K562 (cell line): ENCODE results near the gene PNPLA1. TPM values are rescaled to one million over a fixed set of nuclear protein-coding genes. Genes with fewer than 3 reads are reported as not detected.

Experiments used
- ATAC-seq: fragments of 200-7000 bp; cut with Tn5 transposase; 3 replicates; pipeline ENCODE4 v1.9.1; 2020; ENCODE audit warnings: moderate library complexity
- BruUV-seq: library from RNA; stranded (reverse); fragments of 400-500 nt; replicated peaks from 2 replicates; lab custom pipeline; 2021; lab: Mats Ljungman, UMichigan
- CTCF ChIA-PET: fragments of 300-600 bp; formaldehyde crosslinking; extraction: SDS; loops from one replicate; lab custom pipeline; 2021; ENCODE audit warnings: low intra/inter-chr PET ratio; lab: Yijun Ruan, JAX
- POLR2A ChIA-PET: fragments of 300-600, 350-650 bp; sonication (Branson Sonifier 250); formaldehyde crosslinking; extraction: SDS; loops from one replicate; lab custom pipeline; 2021; ENCODE audit warnings: antibody characterized with exemption, inconsistent platforms; lab: Yijun Ruan, JAX
- DNase-seq, 4 experiments: peaks; one replicate each; pipeline versions ENCODE4 v3.0.0 to v3.0.0-alpha.2; 2011 to 2018; ENCODE audit warnings: low spot score in 3 of 4, mixed read lengths in 3 of 4; ENCODE audit errors: extremely low read depth in 1 of 4
- FAIRE-seq: peaks from 2 replicates; lab custom pipeline; 2011; peaks lifted over from hg19 to GRCh38; lab: Jason Lieb, UNC
- H2AFZ ChIP-seq: 2 replicates; pipeline ENCODE4 v1.6.0; 2011; ENCODE audit warnings: low read depth, low read length, control low read depth, inconsistent platforms
- H3K27ac ChIP-seq: fragments of 200-600 bp; 3 replicates; pipeline ENCODE4 v1.8.0; 2011; ENCODE audit warnings: low read depth, mild to moderate bottlenecking, control low read depth, inconsistent platforms, low read length, moderate library complexity, mixed read lengths; ENCODE audit errors: extremely low read depth
- H3K27me3 ChIP-seq, 2 experiments: fragments of 300-600 bp in 1 of 2; 2 replicates in 1 of 2; 3 replicates in 1 of 2; pipeline versions ENCODE4 v1.6.0 to v1.8.0; 2011; ENCODE audit warnings: inconsistent platforms in 2 of 2, low read length in 2 of 2, mild to moderate bottlenecking in 1 of 2, mixed read lengths in 1 of 2, moderate library complexity in 1 of 2; ENCODE audit not compliant: control insufficient read depth in 2 of 2, insufficient read depth in 2 of 2
- H3K36me3 ChIP-seq: fragments of 300-600 bp; 3 replicates; pipeline ENCODE4 v1.8.0; 2011; ENCODE audit warnings: mild to moderate bottlenecking, low read length, inconsistent platforms; ENCODE audit not compliant: control insufficient read depth, insufficient read depth
- H3K4me1 ChIP-seq, 2 experiments: fragments of 200-600 bp in 1 of 2; replicated peaks in 1 of 2; 2 replicates in 1 of 2; 3 replicates in 1 of 2; pipeline versions ENCODE4 v1.5.1 to v1.8.0; 2011; ENCODE audit warnings: inconsistent platforms in 2 of 2, low read length in 2 of 2, mild to moderate bottlenecking in 1 of 2, mixed read lengths in 1 of 2, moderate library complexity in 1 of 2; ENCODE audit not compliant: control insufficient read depth in 2 of 2, insufficient read depth in 2 of 2
- H3K4me2 ChIP-seq: 2 replicates; pipeline ENCODE4 v1.6.1; 2011; ENCODE audit warnings: low read length, control low read depth, inconsistent platforms, mixed read lengths; ENCODE audit not compliant: insufficient read depth
- H3K4me3 ChIP-seq: fragments of 200-600 bp; sonication (generic), shearing (Covaris generic); 2 replicates; pipeline ENCODE4 v1.5.1; 2016; ENCODE audit warnings: control low read depth, inconsistent platforms
- H3K79me2 ChIP-seq: fragments of 200-600 bp; 3 replicates; pipeline ENCODE4 v1.8.0; 2011; ENCODE audit warnings: low read length, inconsistent platforms; ENCODE audit not compliant: control insufficient read depth, insufficient read depth
- H3K9ac ChIP-seq, 2 experiments: 2 replicates each; pipeline versions ENCODE4 v1.6.0 to v1.6.1; 2011; ENCODE audit warnings: low read depth in 2 of 2, low read length in 2 of 2, control low read depth in 1 of 2, inconsistent platforms in 1 of 2, mild to moderate bottlenecking in 1 of 2, mixed read lengths in 1 of 2; ENCODE audit not compliant: insufficient read depth in 1 of 2
- H3K9me1 ChIP-seq: one replicate; pipeline ENCODE4 v1.6.0; 2011; ENCODE audit warnings: inconsistent platforms, mild to moderate bottlenecking, low read length, moderate library complexity; ENCODE audit not compliant: control insufficient read depth, insufficient read depth
- H3K9me3 ChIP-seq: replicated peaks from 2 replicates; pipeline ENCODE4 v1.5.1; 2011; ENCODE audit warnings: low read depth, low read length, inconsistent platforms; ENCODE audit not compliant: control insufficient read depth, insufficient read depth
- H4K20me1 ChIP-seq: replicated peaks from 2 replicates; pipeline ENCODE4 v1.6.1; 2011; ENCODE audit warnings: low read length, inconsistent platforms, mixed read lengths; ENCODE audit not compliant: control insufficient read depth, insufficient read depth
- CREM ChIP-seq: IDR thresholded peaks from 2 replicates; pipeline ENCODE4 v1.6.1; 2014; ENCODE audit warnings: antibody characterized with exemption, low read depth
- DACH1 ChIP-seq: fragments of 450-650 bp; IDR thresholded peaks from 2 replicates; pipeline ENCODE4 v1.6.1; 2018; ENCODE audit not compliant: partially characterized antibody
- DMBX1 ChIP-seq: fragments of 250-450 bp; sonication (Bioruptor Pico); IDR thresholded peaks from 2 replicates; pipeline ENCODE4 v1.8.0; 2022; ENCODE audit warnings: inconsistent platforms, mild to moderate bottlenecking, moderate library complexity, borderline replicate concordance
- EP300 ChIP-seq: IDR thresholded peaks from 2 replicates; pipeline ENCODE4 v1.6.1; 2012; ENCODE audit warnings: low read length, improper control_type of control experiment
- ETV1 ChIP-seq: fragments of 450-650 bp; conservative IDR thresholded peaks from 2 replicates; pipeline ENCODE4 v1.6.1; 2016; ENCODE audit warnings: missing genetic modification characterization, control low read depth, low read depth, missing compliant biosample characterization
- HDAC8 ChIP-seq: fragments of 450-650 bp; IDR thresholded peaks from 2 replicates; pipeline ENCODE4 v1.6.1; 2016; ENCODE audit warnings: mild to moderate bottlenecking, missing genetic modification characterization, moderate library complexity, missing compliant biosample characterization
- ILF3 ChIP-seq: fragments of 450-650 bp; IDR thresholded peaks from 2 replicates; pipeline ENCODE4 v1.6.1; 2018; ENCODE audit warnings: antibody characterized with exemption, mild to moderate bottlenecking, moderate library complexity, borderline replicate concordance
- MYNN ChIP-seq, 2 experiments: sonication (generic); formaldehyde crosslinking in 1 of 2; IDR thresholded peaks; 2 replicates each; pipeline versions ENCODE4 v1.5.0 to v1.6.1; 2016 to 2020; ENCODE audit warnings: antibody characterized with exemption in 1 of 2, missing genetic modification reagents in 1 of 2
- NELFE ChIP-seq: IDR thresholded peaks from 2 replicates; pipeline ENCODE4 v1.6.1; 2011; ENCODE audit warnings: mild to moderate bottlenecking; ENCODE audit not compliant: insufficient read depth, insufficient read length
- NR2C2 ChIP-seq, 2 experiments: fragments of 200-800 bp in 1 of 2; sonication (Bioruptor generic) in 1 of 2; sonication (generic) in 1 of 2; formaldehyde crosslinking in 1 of 2; IDR thresholded peaks; 2 replicates each; pipeline versions ENCODE4 v1.6.1 to v1.8.0; 2016 to 2022; ENCODE audit warnings: mild to moderate bottlenecking in 1 of 2, missing compliant biosample characterization in 1 of 2, missing genetic modification characterization in 1 of 2, missing genetic modification reagents in 1 of 2
- NR2F6 ChIP-seq: fragments of 450-650 bp; formaldehyde crosslinking; IDR thresholded peaks from 2 replicates; pipeline ENCODE4 v1.4.0; 2020; ENCODE audit warnings: mild to moderate bottlenecking
- PBX2 ChIP-seq, 2 experiments: IDR thresholded peaks in 1 of 2; conservative IDR thresholded peaks in 1 of 2; 2 replicates each; pipeline ENCODE4 v1.6.1; 2016; ENCODE audit warnings: low read depth in 2 of 2, mild to moderate bottlenecking in 1 of 2, missing compliant biosample characterization in 1 of 2, missing genetic modification characterization in 1 of 2, moderate library complexity in 1 of 2
- PTTG1 ChIP-seq: fragments of 450-650 bp; IDR thresholded peaks from 2 replicates; pipeline ENCODE4 v1.6.1; 2016; ENCODE audit warnings: low read depth, mild to moderate bottlenecking, missing genetic modification characterization, missing compliant biosample characterization
- SMARCA4 ChIP-seq: fragments of 450-650 bp; IDR thresholded peaks from 2 replicates; pipeline ENCODE4 v1.6.1; 2016
- TCF7L2 ChIP-seq: fragments of 150-350 bp; IDR thresholded peaks from 2 replicates; pipeline ENCODE4 v1.6.1; 2016; ENCODE audit warnings: low read depth, mild to moderate bottlenecking, low read length, moderate library complexity
- ZNF277 ChIP-seq: fragments of 250-450 bp; sonication (Bioruptor Pico); IDR thresholded peaks from 2 replicates; pipeline ENCODE4 v1.8.0; 2022; ENCODE audit warnings: inconsistent platforms, mild to moderate bottlenecking, moderate library complexity, borderline replicate concordance
- WGBS: fragments of 100-300 bp; shearing (Covaris generic); methylation state at CpG from one replicate; pipeline ENCODE4 v1.1.6; 2016; ENCODE audit warnings: low coverage, mixed read lengths; ENCODE audit not compliant: insufficient coverage; ENCODE audit errors: missing lambda C conversion rate; 5-methylcytosine and 5-hydroxymethylcytosine counted together
- in situ Hi-C: fragments of 300-500 bp; cut with MboI; formaldehyde crosslinking; loops from 4 replicates; pipeline ENCODE4 v1.15.0; 2018; ENCODE audit warnings: inconsistent platforms, mixed read lengths
- intact Hi-C: fragments of 100-400 bp; cut with micrococcal nuclease; formaldehyde crosslinking; loops from 2 replicates; pipeline ENCODE4 v1.14.2; 2022
- polyA plus RNA-seq, 8 experiments: library from polyadenylated mRNA; depleted of rRNA in 4 of 8; stranded (reverse) in 5 of 8; unstranded in 3 of 8; fragments of >200 nt; fragmentation: Nextera tagmentation in 2 of 8; fragmentation: Illumina TruSeq in 1 of 8; extraction: Ambion mirVana in 2 of 8; extraction: Trizol in 1 of 8; gene quantifications; 2 replicates each; pipeline versions ENCODE4 v1.2.1 to v1.2.3, GENCODE V29; 2011 to 2014; ENCODE audit warnings: inconsistent platforms in 1 of 8, missing spikeins in 1 of 8
- total RNA-seq, 7 experiments: library from RNA; depleted of rRNA in 6 of 7; stranded (reverse); fragments of >200 nt in 6 of 7; fragmentation: Illumina TruSeq in 2 of 7; extraction: Trizol in 2 of 7; gene quantifications; 2 replicates each; pipeline versions ENCODE4 v1.2.1 to v1.2.3, GENCODE V29; 2011 to 2021; ENCODE audit warnings: low replicate concordance in 1 of 7

The PNPLA1 gene
- total and polyA plus RNA-seq, 9 of the 15 experiments (the other 6 are each of a cell fraction or from before 2014, with no cell fraction given): 0.04 to 0.27 (median 0.13) TPM; not detected in 2

GRCh38 chr6:36221674-36222073, 48.2 kb upstream of the PNPLA1 start:
- intact Hi-C loops (no loop called here), in situ Hi-C loops (no loop called here)
- peaks cover 8% of the 10 kb centered on the region; the same call in 1 of the 2 replicates for H4K20me1 ChIP-seq
- ChIA-PET POLR2A (interaction anchor here (3.8 kb wide), 1 partner anchor 9 kb away, joined by 14 read pairs; no protein-coding TSS in a partner anchor), CTCF (no interaction called here)
- no peak overlapping the region for H2AFZ ChIP-seq
- no peak overlapping the region for H3K4me2 ChIP-seq
- H3K9me1 ChIP-seq: peaks cover 14% of the 10 kb centered on the region
- H3K27me3 ChIP-seq: no peaks in the 10 kb centered on the region
- peaks cover 13 to 38% of the 10 kb centered on the region in 2 experiments for H3K4me1 ChIP-seq
- no peak overlapping the region; a peak in 1 of 4 replicates for H3K9ac ChIP-seq
- 51% methylated on average over 2 of the region's 2 CpGs for WGBS
- no peak overlapping the region for H3K27ac ChIP-seq
- FAIRE-seq (peak; percentile 32), DNase-seq (peak in 1 of 4 experiments; percentile 30), ATAC-seq (no peak)
- H3K79me2 ChIP-seq: no peaks in the 10 kb centered on the region
- no peak overlapping the region for H3K4me3 ChIP-seq
- no peaks in the 10 kb centered on the region for H3K9me3 ChIP-seq
- BruUV-seq: no TSS peak
- peaks cover 52% of the 10 kb centered on the region; the same call in 2 of the 3 replicates for H3K36me3 ChIP-seq
- TF ChIP-seq NR2C2 (CRISPR knock-in tag; IDR thresholded peaks at IDR 0.05): no peak
- TF ChIP-seq NR2C2 (tag; IDR thresholded peaks at IDR 0.05): peak; percentile 24; the same call in 1 of the 2 replicates
- TF ChIP-seq TCF7L2: no peak
- TF ChIP-seq MYNN (IDR thresholded peaks at IDR 0.05): no peak
- TF ChIP-seq MYNN (CRISPR knock-in tag; IDR thresholded peaks at IDR 0.05): no peak
- TF ChIP-seq ILF3: no peak
- no peak for TF ChIP-seq NELFE
- no peak for TF ChIP-seq SMARCA4
- no peak for TF ChIP-seq ETV1 (tag)
- no peak for TF ChIP-seq CREM
- TF ChIP-seq DACH1: no peak
- no peak for TF ChIP-seq ZNF277 (CRISPR knock-in tag)
- no peak for TF ChIP-seq PBX2 (CRISPR knock-in tag; IDR thresholded peaks at IDR 0.05; ENCODE audit: low read depth)
- TF ChIP-seq PBX2 (tag; conservative IDR thresholded peaks at IDR 0.05; ENCODE audit: low read depth): peak; percentile 51; the same call in 1 of the 2 replicates
- no peak for TF ChIP-seq HDAC8 (tag)
- no peak for TF ChIP-seq DMBX1
- no peak for TF ChIP-seq EP300
- no peak for TF ChIP-seq NR2F6 (CRISPR knock-in tag)
- no peak for TF ChIP-seq PTTG1 (tag)
